Sigmoid colon (tissue), 3 donors: ENCODE data around the gene ARID5B.

Experiments used
- CTCF ChIP-seq, 4 experiments: fragments of 450-650 bp in 3 of 4; fragments of 200-600 bp in 1 of 4; IDR thresholded peaks; one replicate each; pipeline ENCODE4 v1.5.1; 2016 to 2019; ENCODE audit warnings: antibody characterized with exemption in 4 of 4, mild to moderate bottlenecking in 3 of 4, moderate library complexity in 2 of 4
- POLR2A ChIP-seq, 2 donors: fragments of 450-650 bp; IDR thresholded peaks; one replicate each; pipeline ENCODE4 v1.6.1; 2016; ENCODE audit warnings: antibody characterized with exemption in 2 of 2, mild to moderate bottlenecking in 2 of 2, moderate library complexity in 2 of 2

- TF ChIP-seq POLR2A (IDR thresholded peaks at IDR 0.05) (no peak), CTCF (IDR thresholded peaks at IDR 0.05) (no peak)
Observed at GRCh38 chr10:62010366-62010765, 108.9 kb downstream of the ARID5B start.
